Neutrophil (primary cell): Measurements from ENCODE around the gene CA9.

ENCODE experiments used
- H3K27ac ChIP-seq: fragments of 200-600 bp; sonication (generic); 2 replicates; pipeline ENCODE4 v1.5.1; 2016; ENCODE audit warnings: mild to moderate bottlenecking, moderate library complexity
- H3K27me3 ChIP-seq: fragments of 200-600 bp; sonication (generic); 2 replicates; pipeline ENCODE4 v1.6.0; 2016; ENCODE audit warnings: mild to moderate bottlenecking
- H3K36me3 ChIP-seq: fragments of 200-600 bp; sonication (generic); 2 replicates; pipeline ENCODE4 v1.5.1; 2017
- H3K4me1 ChIP-seq, 2 experiments: fragments of 200-600 bp in 1 of 2; sonication (generic) in 1 of 2; 1 replicate in 1 of 2; 2 replicates in 1 of 2; pipeline versions ENCODE4 v1.5.1 to v1.6.1; 2013 to 2016; ENCODE audit warnings: low read depth in 1 of 2, low read length in 1 of 2, mild to moderate bottlenecking in 1 of 2, moderate library complexity in 1 of 2; ENCODE audit not compliant: control insufficient read depth in 1 of 2, insufficient read depth in 1 of 2
- H3K4me3 ChIP-seq, 2 experiments: fragments of 200-600 bp in 1 of 2; sonication (generic) in 1 of 2; 1 replicate in 1 of 2; 2 replicates in 1 of 2; pipeline ENCODE4 v1.5.1; 2013 to 2016; ENCODE audit warnings: low read depth in 1 of 2, low read length in 1 of 2, mild to moderate bottlenecking in 1 of 2, moderate library complexity in 1 of 2
- H3K9me3 ChIP-seq: fragments of 200-600 bp; sonication (generic); 2 replicates; pipeline ENCODE4 v1.5.1; 2016
- CTCF ChIP-seq: fragments of 200-600 bp; sonication (generic); IDR thresholded peaks from 2 replicates; pipeline ENCODE4 v1.5.1; 2016; ENCODE audit warnings: antibody characterized with exemption

CA9 gene

DNA sequence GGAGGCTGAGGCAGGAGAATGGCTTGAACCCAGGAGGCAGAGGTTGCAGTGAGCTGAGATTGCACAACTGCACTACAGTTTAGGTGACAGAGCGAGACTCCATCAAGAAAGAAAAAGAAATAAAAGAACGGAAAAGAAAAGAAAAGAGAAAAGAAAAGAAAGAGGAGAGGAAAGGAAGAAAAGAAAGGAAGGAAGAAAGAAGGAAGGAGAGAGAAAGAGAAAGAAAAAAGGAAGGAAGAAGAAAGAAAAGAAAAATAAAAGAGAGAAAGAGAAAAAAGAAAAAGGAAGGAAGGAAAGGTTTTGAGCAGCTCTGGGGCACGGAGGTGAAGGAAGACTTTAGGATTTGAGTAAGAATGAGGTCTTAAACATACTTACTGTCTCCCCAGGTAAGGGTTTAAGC is 39.9 kb downstream of the CA9 start:
- H3K27me3 ChIP-seq: no peaks in the 10 kb centered on the region
- H3K36me3 ChIP-seq: peaks cover 100% of the 10 kb centered on the region
- no peak overlapping the region for H3K4me3 ChIP-seq
- peaks cover 12% of the 10 kb centered on the region for H3K9me3 ChIP-seq
- no peak overlapping the region for H3K27ac ChIP-seq
- TF ChIP-seq CTCF: no peak
- H3K4me1 ChIP-seq: no peaks in the 10 kb centered on the region

DNA sequence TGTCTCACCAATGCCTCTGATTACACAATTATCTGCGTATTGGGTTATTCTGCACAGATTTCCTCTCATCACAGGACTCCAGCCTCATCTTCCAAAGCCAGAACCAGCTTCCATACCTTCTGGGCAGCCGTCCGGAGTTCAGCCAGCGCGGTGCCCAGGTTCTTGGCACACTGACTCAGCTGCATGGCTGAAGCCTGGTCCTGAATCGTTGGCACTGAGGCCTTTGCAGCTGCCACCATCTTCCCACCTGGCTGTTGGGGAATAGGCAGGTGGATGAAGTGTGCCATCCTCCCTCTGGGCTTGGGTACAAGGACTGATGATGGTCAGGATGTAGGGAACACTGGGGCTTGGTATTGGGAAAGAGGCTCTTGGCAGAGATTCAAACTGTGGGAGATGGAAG is 40.4 kb downstream of the CA9 start:
- peaks cover 12% of the 10 kb centered on the region for H3K9me3 ChIP-seq
- no peaks in the 10 kb centered on the region for H3K4me1 ChIP-seq
- H3K36me3 ChIP-seq: peaks cover 100% of the 10 kb centered on the region
- TF ChIP-seq CTCF: no peak
- no peak overlapping the region for H3K27ac ChIP-seq
- H3K4me3 ChIP-seq: no peak overlapping the region
- H3K27me3 ChIP-seq: no peaks in the 10 kb centered on the region

DNA sequence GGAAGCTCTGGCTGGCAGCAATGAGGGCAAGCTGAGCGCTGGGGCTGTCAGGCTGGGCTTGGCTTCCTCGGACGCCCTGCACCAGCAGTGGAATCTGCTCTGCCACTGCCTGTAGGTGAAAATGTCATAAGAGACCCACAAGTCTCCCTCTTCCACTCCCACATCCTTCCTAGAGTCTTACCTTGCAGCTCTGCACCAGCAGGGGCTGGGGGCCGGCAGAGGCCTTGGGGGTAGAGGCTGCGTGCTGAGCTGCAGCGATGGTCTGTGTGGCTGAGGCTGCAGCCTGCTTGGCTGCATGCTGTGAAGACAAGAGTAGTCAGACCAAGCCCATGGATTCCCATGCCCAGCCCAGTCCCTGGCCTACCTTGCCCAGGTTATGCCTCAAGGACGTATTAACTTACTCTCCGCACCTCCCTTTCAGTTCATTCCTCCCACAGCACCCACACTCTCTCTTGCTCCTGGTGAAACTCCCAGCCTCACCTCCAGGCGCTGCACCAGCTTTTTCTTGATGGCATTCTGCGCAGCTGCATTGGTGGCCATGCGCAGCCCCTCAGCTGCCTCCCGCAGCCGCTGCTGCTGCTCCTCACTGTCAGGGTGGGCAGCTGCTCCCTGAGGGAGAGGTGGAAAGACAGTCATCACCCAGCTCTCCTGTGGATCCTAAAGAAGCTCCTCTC is 41.0 kb downstream of the CA9 start:
- TF ChIP-seq CTCF: no peak
- Histone ChIP-seq H3K27ac (no peak overlapping the region), H3K4me3 (no peak overlapping the region), H3K27me3 (no peaks in the 10 kb centered on the region), H3K36me3 (peaks cover 100% of the 10 kb centered on the region), H3K9me3 (peaks cover 12% of the 10 kb centered on the region), H3K4me1 (no peaks in the 10 kb centered on the region)

GRCh38 chr9:35716230-35716629 is 42.5 kb downstream of the CA9 start:
- Histone ChIP-seq H3K4me3 (no peak overlapping the region), H3K27me3 (no peaks in the 10 kb centered on the region), H3K9me3 (peaks cover 6% of the 10 kb centered on the region), H3K4me1 (no peaks in the 10 kb centered on the region), H3K27ac (no peak overlapping the region), H3K36me3 (peaks cover 100% of the 10 kb centered on the region)
- no peak for TF ChIP-seq CTCF

DNA sequence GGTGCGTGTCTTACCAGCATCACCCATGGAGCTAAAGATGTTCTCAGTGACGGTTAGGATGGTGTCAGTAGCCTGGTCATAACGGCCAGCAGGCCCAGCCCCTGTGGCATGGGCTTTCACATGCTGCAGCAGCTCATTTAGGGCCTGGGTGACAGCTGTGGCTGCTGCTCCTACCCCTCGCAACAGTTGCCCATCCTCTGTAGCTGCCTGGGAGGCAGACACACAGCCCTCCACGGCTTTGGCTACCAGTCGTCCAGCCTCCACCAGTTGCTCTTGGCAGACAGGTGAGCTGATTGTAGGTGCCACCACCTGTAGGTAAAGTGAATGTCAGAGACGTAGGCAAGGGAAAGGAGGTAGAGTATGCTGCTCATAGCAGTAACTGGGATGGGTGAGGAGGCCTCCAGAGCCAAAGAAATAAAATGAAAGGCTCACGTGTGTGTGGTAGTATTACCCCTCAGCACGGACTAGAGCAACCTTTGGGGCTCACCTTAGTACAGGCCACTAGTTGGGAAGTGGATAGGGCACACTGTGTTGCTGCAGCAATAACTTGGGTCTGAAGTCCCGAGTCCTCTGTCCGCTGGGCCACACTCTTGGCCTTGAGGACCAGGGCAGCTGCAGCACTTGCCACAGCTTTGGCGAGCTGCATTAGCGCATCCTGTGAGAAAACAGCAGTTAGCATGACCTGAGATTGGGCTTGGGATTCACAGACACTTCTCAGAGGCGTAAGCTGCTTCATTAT is 43.6 kb downstream of the CA9 start:
- Histone ChIP-seq H3K27me3 (no peaks in the 10 kb centered on the region), H3K27ac (no peak overlapping the region), H3K9me3 (peaks cover 6% of the 10 kb centered on the region), H3K4me1 (no peaks in the 10 kb centered on the region), H3K36me3 (peaks cover 100% of the 10 kb centered on the region), H3K4me3 (no peak overlapping the region)
- no peak for TF ChIP-seq CTCF
